H9 (cell line): ENCODE data around the gene CBY1. TPM values are rescaled to one million over a fixed set of nuclear protein-coding genes. Genes with fewer than 3 reads are reported as not detected.

ENCODE experiments used
- DNase-seq: peaks from one replicate; pipeline ENCODE4 v3.0.0-alpha.2; 2017
- H2AFZ ChIP-seq: one replicate; pipeline ENCODE4 v1.6.1; 2013; ENCODE audit warnings: mild to moderate bottlenecking, low read length, control low read depth, moderate library complexity
- H2AK5ac ChIP-seq: 2 replicates; pipeline ENCODE4 v1.6.1; 2013; ENCODE audit warnings: low read length, control low read depth, mixed read lengths; ENCODE audit not compliant: insufficient read length
- H2BK120ac ChIP-seq: one replicate; pipeline ENCODE4 v1.6.1; 2013; ENCODE audit warnings: low read depth, mild to moderate bottlenecking, low read length, control low read depth, inconsistent platforms; ENCODE audit not compliant: poor library complexity, severe bottlenecking
- H2BK12ac ChIP-seq: 2 replicates; pipeline ENCODE4 v1.6.1; 2013; ENCODE audit warnings: low read length, control low read depth, mixed read lengths, low read depth; ENCODE audit not compliant: insufficient read length
- H2BK15ac ChIP-seq: 2 replicates; pipeline ENCODE4 v1.6.1; 2013; ENCODE audit warnings: low read depth, low read length, control low read depth
- H2BK20ac ChIP-seq: one replicate; pipeline ENCODE4 v1.6.1; 2013; ENCODE audit warnings: low read depth, mild to moderate bottlenecking, low read length, control low read depth, inconsistent platforms; ENCODE audit not compliant: poor library complexity, severe bottlenecking
- H2BK5ac ChIP-seq: 2 replicates; pipeline ENCODE4 v1.6.1; 2013; ENCODE audit warnings: low read length, control low read depth, mixed read lengths; ENCODE audit not compliant: insufficient read length
- H3K14ac ChIP-seq: 2 replicates; pipeline ENCODE4 v1.6.1; 2013; ENCODE audit warnings: low read length, control low read depth; ENCODE audit not compliant: insufficient read depth
- H3K18ac ChIP-seq: 2 replicates; pipeline ENCODE4 v1.6.1; 2013; ENCODE audit warnings: low read depth, mild to moderate bottlenecking, mixed read lengths, low read length, control low read depth; ENCODE audit not compliant: insufficient read length
- H3K23ac ChIP-seq: 2 replicates; pipeline ENCODE4 v1.6.1; 2013; ENCODE audit warnings: low read length, control low read depth, mixed read lengths, low read depth; ENCODE audit not compliant: insufficient read length
- H3K23me2 ChIP-seq: 2 replicates; pipeline ENCODE4 v1.6.1; 2013; ENCODE audit warnings: low read depth, mild to moderate bottlenecking, mixed read lengths, low read length, control low read depth; ENCODE audit not compliant: insufficient read length, poor library complexity, severe bottlenecking
- H3K27ac ChIP-seq: 2 replicates; pipeline ENCODE4 v1.5.1; 2013; ENCODE audit warnings: low read length, control low read depth, mixed read lengths, low read depth; ENCODE audit not compliant: insufficient read length
- H3K27me3 ChIP-seq: 2 replicates; pipeline ENCODE4 v1.6.1; 2013; ENCODE audit warnings: low read length, control low read depth, inconsistent platforms; ENCODE audit not compliant: insufficient read depth
- H3K4ac ChIP-seq: 2 replicates; pipeline ENCODE4 v1.6.1; 2013; ENCODE audit warnings: low read depth, mild to moderate bottlenecking, control low read depth, inconsistent platforms, low read length, moderate library complexity
- H3K4me1 ChIP-seq: 2 replicates; pipeline ENCODE4 v1.6.1; 2013; ENCODE audit warnings: low read length, control low read depth, inconsistent platforms; ENCODE audit not compliant: insufficient read depth
- H3K4me2 ChIP-seq: 2 replicates; pipeline ENCODE4 v1.6.1; 2013; ENCODE audit warnings: low read length, control low read depth, mixed read lengths; ENCODE audit not compliant: insufficient read length, insufficient read depth
- H3K56ac ChIP-seq: 2 replicates; pipeline ENCODE4 v1.6.1; 2013; ENCODE audit warnings: low read depth, mild to moderate bottlenecking, mixed read lengths, low read length, control low read depth; ENCODE audit not compliant: insufficient read length
- H3K79me1 ChIP-seq: 2 replicates; pipeline ENCODE4 v1.6.1; 2013; ENCODE audit warnings: low read depth, mild to moderate bottlenecking, moderate library complexity, low read length, control low read depth, inconsistent platforms; ENCODE audit not compliant: insufficient read depth, poor library complexity, severe bottlenecking
- H3K79me2 ChIP-seq: 2 replicates; pipeline ENCODE4 v1.6.1; 2013; ENCODE audit warnings: low read length, control low read depth, inconsistent platforms; ENCODE audit not compliant: insufficient read depth
- H3K9ac ChIP-seq: 2 replicates; pipeline ENCODE4 v1.6.1; 2013; ENCODE audit warnings: low read length, control low read depth, mixed read lengths; ENCODE audit not compliant: insufficient read length; ENCODE audit errors: extremely low read depth
- H3K9me3 ChIP-seq: one replicate; pipeline ENCODE4 v1.6.1; 2013; ENCODE audit warnings: low read depth, low read length, inconsistent platforms; ENCODE audit not compliant: control insufficient read depth
- H3T11ph ChIP-seq: one replicate; pipeline ENCODE4 v1.6.1; 2013; ENCODE audit warnings: mild to moderate bottlenecking, low read length, control low read depth, inconsistent platforms
- H4K20me1 ChIP-seq: one replicate; pipeline ENCODE4 v1.6.1; 2013; ENCODE audit not compliant: control insufficient read depth, insufficient read length, insufficient read depth
- H4K5ac ChIP-seq: 2 replicates; pipeline ENCODE4 v1.6.1; 2013; ENCODE audit warnings: low read depth, mild to moderate bottlenecking, mixed read lengths, low read length, control low read depth; ENCODE audit not compliant: insufficient read length
- H4K8ac ChIP-seq: replicated peaks from 2 replicates; pipeline ENCODE4 v1.6.1; 2013; ENCODE audit warnings: low read length, control low read depth, mixed read lengths, low read depth; ENCODE audit not compliant: insufficient read length
- H4K91ac ChIP-seq: 2 replicates; pipeline ENCODE4 v1.6.1; 2013; ENCODE audit warnings: low read depth, mild to moderate bottlenecking, moderate library complexity, mixed read lengths, low read length, control low read depth; ENCODE audit not compliant: insufficient read length
- H3K27ac Mint-ChIP-seq, 3 experiments: 2 replicates in 2 of 3; 3 replicates in 1 of 3; pipeline ENCODE4 v1.8.0; 2020 to 2021; ENCODE audit warnings: mixed read lengths in 3 of 3, mild to moderate bottlenecking in 1 of 3, moderate library complexity in 1 of 3
- H3K27me3 Mint-ChIP-seq: 2 replicates; pipeline ENCODE4 v1.8.0; 2021; ENCODE audit warnings: low read depth, mild to moderate bottlenecking, moderate library complexity, mixed read lengths
- H3K36me3 Mint-ChIP-seq, 3 experiments: 2 replicates in 2 of 3; 3 replicates in 1 of 3; pipeline ENCODE4 v1.8.0; 2020 to 2021; ENCODE audit warnings: low read depth in 3 of 3, mixed read lengths in 3 of 3; ENCODE audit not compliant: insufficient read depth in 1 of 3
- H3K4me1 Mint-ChIP-seq, 2 experiments: 2 replicates each; pipeline ENCODE4 v1.8.0; 2020; ENCODE audit warnings: mixed read lengths in 2 of 2
- H3K4me3 Mint-ChIP-seq, 2 experiments: 2 replicates in 1 of 2; 3 replicates in 1 of 2; pipeline ENCODE4 v1.8.0; 2020 to 2021; ENCODE audit warnings: mild to moderate bottlenecking in 2 of 2, mixed read lengths in 2 of 2, moderate library complexity in 1 of 2
- H3K9me3 Mint-ChIP-seq, 2 experiments: 2 replicates in 1 of 2; 3 replicates in 1 of 2; pipeline ENCODE4 v1.8.0; 2020; ENCODE audit warnings: mild to moderate bottlenecking in 2 of 2, mixed read lengths in 2 of 2, moderate library complexity in 1 of 2
- WGBS: extraction: QIAGEN DNeasy Blood & Tissue Kit; methylation state at CpG from one replicate; pipeline ENCODE4 v1.1.7; 2013; ENCODE audit warnings: missing lambda C conversion rate, low lambda C conversion rate, mixed read lengths; ENCODE audit not compliant: insufficient read length; ENCODE audit errors: extremely low coverage; 5-methylcytosine and 5-hydroxymethylcytosine counted together
- total RNA-seq: library from RNA; stranded (reverse); gene quantifications from 2 replicates; pipeline ENCODE4 v1.2.1, GENCODE V29; 2021
- TF ChIP-seq, protein P1 (sequence below): fragments of 200-600 bp; sonication (generic); conservative IDR thresholded peaks from 3 replicates; pipeline ENCODE4 v1.8.0; 2021; ENCODE audit warnings: antibody characterized with exemption, mild to moderate bottlenecking

CBY1 gene
- total RNA-seq, 1 experiment from 2014 or later: 26.6 TPM

DNA sequence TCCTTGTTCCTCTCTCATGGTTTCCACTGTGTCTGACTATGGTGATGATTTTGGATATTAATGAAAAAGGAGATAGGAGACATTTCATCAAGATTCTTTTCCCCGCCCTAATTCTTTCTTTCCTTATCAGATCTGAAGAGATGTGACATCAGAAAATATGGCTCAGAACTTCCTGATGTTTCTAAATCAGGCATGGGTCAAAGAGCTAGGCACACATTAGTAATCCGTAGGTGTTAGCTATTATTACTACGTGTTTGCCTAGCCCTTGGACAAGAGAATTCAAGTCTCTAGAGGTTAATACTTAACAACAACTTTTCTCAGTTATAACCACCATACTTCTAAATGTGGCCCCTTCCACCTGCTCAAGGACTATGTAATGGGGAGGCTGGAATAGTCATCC lies 38.5 kb downstream of the CBY1 start:
- Histone ChIP-seq H3K23ac (no peak overlapping the region), H3K4me1 (peaks cover 5% of the 10 kb centered on the region), H3K79me1 (peaks cover 3% of the 10 kb centered on the region), H3K9me3 (no peaks in the 10 kb centered on the region), H2BK20ac (no peak overlapping the region), H3K23me2 (peaks cover 6% of the 10 kb centered on the region), H2BK15ac (no peak overlapping the region), H3K18ac (no peak overlapping the region), H2BK5ac (no peak overlapping the region), H4K91ac (no peak overlapping the region), H3T11ph (no peak overlapping the region), H4K20me1 (no peaks in the 10 kb centered on the region), H3K56ac (no peak overlapping the region), H3K4ac (no peak overlapping the region), H3K14ac (no peak overlapping the region), H2AK5ac (no peak overlapping the region), H2BK12ac (no peak overlapping the region), H4K8ac (no peak overlapping the region), H2BK120ac (no peak overlapping the region), H3K9ac (no peak overlapping the region), H3K27ac (no peak overlapping the region), H4K5ac (no peak overlapping the region), H2AFZ (no peak overlapping the region), H3K79me2 (peaks cover 9% of the 10 kb centered on the region), H3K27me3 (no peaks in the 10 kb centered on the region), H3K4me2 (no peak overlapping the region)
- H3K4me1 Mint-ChIP-seq: peaks cover 32 to 33% of the 10 kb centered on the region in 2 experiments
- H3K9me3 Mint-ChIP-seq: no peaks in the 10 kb centered on the region
- H3K27me3 Mint-ChIP-seq: no peaks in the 10 kb centered on the region
- no peak for DNase-seq
- TF ChIP-seq, protein P1, sequence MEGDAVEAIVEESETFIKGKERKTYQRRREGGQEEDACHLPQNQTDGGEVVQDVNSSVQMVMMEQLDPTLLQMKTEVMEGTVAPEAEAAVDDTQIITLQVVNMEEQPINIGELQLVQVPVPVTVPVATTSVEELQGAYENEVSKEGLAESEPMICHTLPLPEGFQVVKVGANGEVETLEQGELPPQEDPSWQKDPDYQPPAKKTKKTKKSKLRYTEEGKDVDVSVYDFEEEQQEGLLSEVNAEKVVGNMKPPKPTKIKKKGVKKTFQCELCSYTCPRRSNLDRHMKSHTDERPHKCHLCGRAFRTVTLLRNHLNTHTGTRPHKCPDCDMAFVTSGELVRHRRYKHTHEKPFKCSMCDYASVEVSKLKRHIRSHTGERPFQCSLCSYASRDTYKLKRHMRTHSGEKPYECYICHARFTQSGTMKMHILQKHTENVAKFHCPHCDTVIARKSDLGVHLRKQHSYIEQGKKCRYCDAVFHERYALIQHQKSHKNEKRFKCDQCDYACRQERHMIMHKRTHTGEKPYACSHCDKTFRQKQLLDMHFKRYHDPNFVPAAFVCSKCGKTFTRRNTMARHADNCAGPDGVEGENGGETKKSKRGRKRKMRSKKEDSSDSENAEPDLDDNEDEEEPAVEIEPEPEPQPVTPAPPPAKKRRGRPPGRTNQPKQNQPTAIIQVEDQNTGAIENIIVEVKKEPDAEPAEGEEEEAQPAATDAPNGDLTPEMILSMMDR: no peak
- no peak overlapping the region for H3K4me3 Mint-ChIP-seq
- H3K27ac Mint-ChIP-seq: no peak overlapping the region
- peaks cover 7 to 32% (median 31%) of the 10 kb centered on the region in 3 experiments; a peak in 6 of 7 replicates for H3K36me3 Mint-ChIP-seq
- WGBS: no CpG with 5 or more reads among the region's 3 CpGs
